HepG2 (cell line): ENCODE results near the gene DPM2. TPM values are rescaled to one million over a fixed set of nuclear protein-coding genes. Genes with fewer than 3 reads are reported as not detected.
A peak's percentile ranks its signal among the peaks of the same experiment; 100 is the strongest.

ENCODE experiments used
- BORCS8-MEF2B ChIP-seq: sonication (generic); formaldehyde crosslinking; IDR thresholded peaks from 2 replicates; pipeline ENCODE4 v1.8.0; 2022; ENCODE audit warnings: mild to moderate bottlenecking, missing genetic modification reagents
- CREBL2 ChIP-seq: sonication (generic); formaldehyde crosslinking; IDR thresholded peaks from 2 replicates; pipeline ENCODE4 v1.8.1; 2023; ENCODE audit warnings: missing genetic modification reagents, mild to moderate bottlenecking, borderline replicate concordance
- E2F2 ChIP-seq: sonication (generic); formaldehyde crosslinking; IDR thresholded peaks from 2 replicates; pipeline ENCODE4 v1.4.0; 2020; ENCODE audit warnings: missing genetic modification reagents, borderline replicate concordance
- GPBP1L1 ChIP-seq: sonication (generic); formaldehyde crosslinking; IDR thresholded peaks from 2 replicates; pipeline ENCODE4 v1.5.0; 2020; ENCODE audit warnings: mild to moderate bottlenecking, missing genetic modification reagents
- MTA1 ChIP-seq: sonication (generic); formaldehyde crosslinking; IDR thresholded peaks from 2 replicates; pipeline ENCODE4 v1.4.0; 2020; ENCODE audit warnings: missing genetic modification reagents, mild to moderate bottlenecking, borderline replicate concordance
- NKX3-1 ChIP-seq: sonication (generic); formaldehyde crosslinking; IDR thresholded peaks from 2 replicates; pipeline ENCODE4 v1.5.0; 2020; ENCODE audit warnings: missing genetic modification reagents
- PLSCR1 ChIP-seq: sonication (generic); formaldehyde crosslinking; IDR thresholded peaks from 2 replicates; pipeline ENCODE4 v1.5.0; 2020; ENCODE audit warnings: missing genetic modification reagents, mild to moderate bottlenecking, borderline replicate concordance
- TCF12 ChIP-seq, 2 experiments: fragments of 450-650 bp in 1 of 2; sonication (generic) in 1 of 2; formaldehyde crosslinking in 1 of 2; IDR thresholded peaks; 2 replicates each; pipeline versions ENCODE4 v1.6.1 to v1.8.0; 2017 to 2022; ENCODE audit warnings: antibody characterized with exemption in 1 of 2, mild to moderate bottlenecking in 1 of 2, missing genetic modification reagents in 1 of 2, moderate library complexity in 1 of 2
- YY1 ChIP-seq: IDR thresholded peaks from 2 replicates; pipeline ENCODE4 v1.6.1; 2011; ENCODE audit warnings: low read length, low read depth, moderate library complexity, mild to moderate bottlenecking; ENCODE audit not compliant: insufficient read depth, insufficient replicate concordance
- ZBTB20 ChIP-seq: sonication (generic); formaldehyde crosslinking; IDR thresholded peaks from 2 replicates; pipeline ENCODE4 v1.8.1; 2023; ENCODE audit warnings: missing genetic modification reagents, low read depth, mild to moderate bottlenecking, borderline replicate concordance
- ZBTB39 ChIP-seq: sonication (generic); formaldehyde crosslinking; IDR thresholded peaks from 2 replicates; pipeline ENCODE4 v1.5.0; 2020; ENCODE audit warnings: missing genetic modification reagents
- ZBTB7A ChIP-seq: sonication (generic); formaldehyde crosslinking; IDR thresholded peaks from 2 replicates; pipeline ENCODE4 v1.8.0; 2022; ENCODE audit warnings: mild to moderate bottlenecking, missing genetic modification reagents
- ZIK1 ChIP-seq: sonication (generic); formaldehyde crosslinking; IDR thresholded peaks from 2 replicates; pipeline ENCODE4 v1.5.0; 2020; ENCODE audit warnings: mild to moderate bottlenecking, low read depth, missing genetic modification reagents, borderline replicate concordance
- ZMAT3 ChIP-seq: sonication (generic); formaldehyde crosslinking; conservative IDR thresholded peaks from 2 replicates; pipeline ENCODE4 v1.7.0; 2021; ENCODE audit warnings: missing genetic modification reagents
- ZNF30 ChIP-seq: sonication (generic); formaldehyde crosslinking; IDR thresholded peaks from 2 replicates; pipeline ENCODE4 v1.5.0; 2020; ENCODE audit warnings: mild to moderate bottlenecking, missing genetic modification reagents
- ZNF335 ChIP-seq: sonication (generic); formaldehyde crosslinking; IDR thresholded peaks from 2 replicates; pipeline ENCODE4 v1.4.0; 2020; ENCODE audit warnings: missing genetic modification reagents
- ZNF572 ChIP-seq: sonication (generic); formaldehyde crosslinking; IDR thresholded peaks from 2 replicates; pipeline ENCODE4 v1.5.1; 2020; ENCODE audit warnings: mild to moderate bottlenecking, missing genetic modification reagents
- ZNF574 ChIP-seq: sonication (generic); formaldehyde crosslinking; IDR thresholded peaks from 2 replicates; pipeline ENCODE4 v1.4.0; 2020; ENCODE audit warnings: missing genetic modification reagents
- ZNF792 ChIP-seq: IDR thresholded peaks from 2 replicates; pipeline ENCODE4 v1.6.1; 2016
- polyA plus RNA-seq, 8 experiments: library from polyadenylated mRNA; depleted of rRNA in 3 of 8; stranded (reverse) in 7 of 8; unstranded in 1 of 8; fragments of >200 nt; fragmentation: Illumina TruSeq in 4 of 8; extraction: Trizol in 4 of 8; gene quantifications; 2 replicates each; pipeline versions ENCODE4 v1.2.1 to v1.2.3, GENCODE V29; 2011 to 2016; ENCODE audit warnings: low read depth in 4 of 8, missing spikeins in 1 of 8, mixed read lengths in 1 of 8; ENCODE audit not compliant: insufficient read depth in 1 of 8
- total RNA-seq, 5 experiments: library from RNA; depleted of rRNA; stranded (reverse); fragments of >200 nt; fragmentation: Illumina TruSeq; extraction: Trizol; gene quantifications; 2 replicates each; pipeline ENCODE4 v1.2.3, GENCODE V29; 2016; ENCODE audit warnings: low read depth in 1 of 5

Gene DPM2
- total and polyA plus RNA-seq, 2 of the 13 experiments (the other 11 are each of a cell fraction or from before 2014, with no cell fraction given), result 24.8 to 35.3 TPM

- no peak for TF ChIP-seq GPBP1L1 (CRISPR knock-in tag)
- no peak for TF ChIP-seq ZNF30
- TF ChIP-seq ZIK1 (CRISPR knock-in tag), result no peak
- TF ChIP-seq TCF12 (IDR thresholded peaks at IDR 0.05), result no peak
- no peak for TF ChIP-seq TCF12 (CRISPR knock-in tag; IDR thresholded peaks at IDR 0.05)
- no peak for TF ChIP-seq ZNF574 (CRISPR knock-in tag)
- 0 out of 2 replicates have a peak, but pooled peaks have one; percentile 36 for TF ChIP-seq MTA1 (CRISPR knock-in tag)
- TF ChIP-seq ZBTB39 (CRISPR knock-in tag), result no peak
- no peak for TF ChIP-seq YY1
- 0 out of 2 replicates have a peak, but pooled peaks have one; percentile 32 for TF ChIP-seq PLSCR1 (CRISPR knock-in tag)
- TF ChIP-seq ZNF572 (CRISPR knock-in tag), result no peak
- TF ChIP-seq CREBL2 (CRISPR knock-in tag), result no peak
- TF ChIP-seq BORCS8-MEF2B (CRISPR knock-in tag), result 0 out of 2 replicates have a peak, but pooled peaks have one; percentile 22
- TF ChIP-seq ZBTB7A, result no peak
- TF ChIP-seq ZBTB20 (CRISPR knock-in tag), result no peak; the same call in 1 of the 2 replicates
- no peak for TF ChIP-seq ZNF335
- no peak for TF ChIP-seq NKX3-1
- no peak for TF ChIP-seq ZNF792 (CRISPR knock-in tag)
- TF ChIP-seq ZMAT3 (CRISPR knock-in tag), result no peak
- no peak for TF ChIP-seq E2F2 (CRISPR knock-in tag)
Measured at GRCh38 chr9:127931092-127931881, 6.4 kb downstream of the DPM2 start (continued).
